Thyroid gland (tissue), 4 donors: Measurements from ENCODE around the gene PTPRE. TPM values are rescaled to one million over a fixed set of nuclear protein-coding genes. Genes with fewer than 3 reads are reported as not detected.

Source experiments
- DNase-seq, 2 donors: peaks; one replicate each; pipeline ENCODE4 v3.0.0-alpha.2; 2019
- H3K27ac ChIP-seq, 3 donors: fragments of 200-600 bp; sonication (generic); 1 replicate in 2 of 3; 2 replicates in 1 of 3; pipeline ENCODE4 v1.5.1; 2016 to 2019; ENCODE audit warnings: mild to moderate bottlenecking in 1 of 3, moderate library complexity in 1 of 3
- H3K27me3 ChIP-seq: fragments of 200-600 bp; sonication (generic); one replicate; pipeline ENCODE4 v1.5.1; 2019
- H3K36me3 ChIP-seq, 2 donors: fragments of 200-600 bp; sonication (generic); one replicate each; pipeline ENCODE4 v1.5.1; 2016 to 2019
- H3K4me1 ChIP-seq, 2 donors: fragments of 200-600 bp; sonication (generic); one replicate each; pipeline ENCODE4 v1.5.1; 2017 to 2019
- H3K4me3 ChIP-seq, 3 donors: fragments of 200-600 bp; sonication (generic); replicated peaks in 1 of 3; 1 replicate in 2 of 3; 2 replicates in 1 of 3; pipeline ENCODE4 v1.5.1; 2016; ENCODE audit warnings: mild to moderate bottlenecking in 1 of 3
- H3K9me3 ChIP-seq: fragments of 200-600 bp; sonication (generic); one replicate; pipeline ENCODE4 v1.5.1; 2017
- POLR2A ChIP-seq, 2 donors: fragments of 450-650 bp; IDR thresholded peaks; one replicate each; pipeline ENCODE4 v1.6.1; 2017; ENCODE audit warnings: antibody characterized with exemption in 2 of 2, mild to moderate bottlenecking in 2 of 2, moderate library complexity in 1 of 2
- WGBS, 2 donors: methylation state at CpG; one replicate each; pipeline ENCODE4 v1.1.5; 2017; 5-methylcytosine and 5-hydroxymethylcytosine counted together
- intact Hi-C: fragments of 100-400 bp; cut with DNase I; formaldehyde crosslinking; loops from one replicate; pipeline ENCODE4 v1.15.1; 2023
- total RNA-seq, 4 donors: library from RNA; depleted of rRNA; stranded (reverse); fragments of >200 nt; gene quantifications; one replicate each; pipeline ENCODE4 v1.2.3, GENCODE V29; 2016
- TF ChIP-seq, protein P1 (sequence below), 6 experiments: fragments of 200-600 bp in 3 of 6; fragments of 450-650 bp in 3 of 6; sonication (generic) in 3 of 6; IDR thresholded peaks; one replicate each; pipeline ENCODE4 v1.5.1; 2016 to 2019; ENCODE audit warnings: antibody characterized with exemption in 6 of 6, mild to moderate bottlenecking in 2 of 6, inconsistent platforms in 1 of 6, moderate library complexity in 1 of 6

Gene PTPRE
- total RNA-seq, 4 donors from 2014 or later: 16.8 to 25.0 (median 19.4) TPM

DNA sequence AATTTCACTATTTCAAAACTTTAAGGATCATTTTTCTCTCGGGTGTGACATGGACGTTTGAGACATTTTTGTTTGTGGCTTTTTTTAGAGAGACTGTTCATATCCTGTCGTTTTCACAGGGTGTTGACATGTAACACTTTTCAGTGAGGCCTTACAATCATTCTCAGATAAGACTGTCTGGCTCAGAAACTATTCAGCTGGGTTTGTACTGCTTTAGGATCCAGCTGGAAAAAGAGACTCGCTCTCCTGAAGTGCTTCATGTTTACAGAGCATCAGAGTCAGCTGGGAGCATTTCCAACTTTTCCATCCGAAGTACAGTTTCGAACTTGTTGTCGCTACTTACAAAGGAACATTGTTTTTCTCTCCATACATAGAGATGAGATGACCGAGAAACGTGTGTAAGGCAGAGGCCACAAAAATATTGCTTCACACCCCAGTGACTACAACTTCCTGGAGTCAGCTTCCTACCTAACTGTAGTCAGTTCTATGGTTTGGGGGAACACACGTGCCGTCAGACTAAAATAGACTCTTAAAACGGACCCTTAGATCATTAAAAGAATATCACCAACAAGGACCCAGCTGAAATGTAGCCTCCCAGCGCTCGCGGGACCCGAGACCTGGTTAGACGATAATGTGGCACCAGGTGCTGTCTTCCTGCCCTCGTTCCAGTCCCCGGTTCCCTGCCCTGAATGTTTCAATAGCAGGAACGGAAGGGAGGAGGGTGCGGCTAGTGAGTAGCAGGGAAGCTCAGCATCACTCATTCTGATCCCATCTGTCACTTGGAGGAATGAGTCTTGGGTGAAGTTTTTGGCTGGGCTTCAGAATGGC, 141.3 kb downstream of the PTPRE start:
- Histone ChIP-seq H3K4me1 (peaks cover 10 to 23% of the 10 kb centered on the region in 2 donors), H3K27ac (peak overlapping the region; percentile 34 to 70 (median 41)), H3K9me3 (no peaks in the 10 kb centered on the region), H3K36me3 (no peaks in the 10 kb centered on the region), H3K27me3 (no peaks in the 10 kb centered on the region), H3K4me3 (no peak overlapping the region)
- intact Hi-C loops: no loop called here
- 20 to 42% methylated on average over 21 of the region's 21 CpGs for WGBS, 2 donors
- no peak for TF ChIP-seq POLR2A (IDR thresholded peaks at IDR 0.05)
- TF ChIP-seq, protein P1, sequence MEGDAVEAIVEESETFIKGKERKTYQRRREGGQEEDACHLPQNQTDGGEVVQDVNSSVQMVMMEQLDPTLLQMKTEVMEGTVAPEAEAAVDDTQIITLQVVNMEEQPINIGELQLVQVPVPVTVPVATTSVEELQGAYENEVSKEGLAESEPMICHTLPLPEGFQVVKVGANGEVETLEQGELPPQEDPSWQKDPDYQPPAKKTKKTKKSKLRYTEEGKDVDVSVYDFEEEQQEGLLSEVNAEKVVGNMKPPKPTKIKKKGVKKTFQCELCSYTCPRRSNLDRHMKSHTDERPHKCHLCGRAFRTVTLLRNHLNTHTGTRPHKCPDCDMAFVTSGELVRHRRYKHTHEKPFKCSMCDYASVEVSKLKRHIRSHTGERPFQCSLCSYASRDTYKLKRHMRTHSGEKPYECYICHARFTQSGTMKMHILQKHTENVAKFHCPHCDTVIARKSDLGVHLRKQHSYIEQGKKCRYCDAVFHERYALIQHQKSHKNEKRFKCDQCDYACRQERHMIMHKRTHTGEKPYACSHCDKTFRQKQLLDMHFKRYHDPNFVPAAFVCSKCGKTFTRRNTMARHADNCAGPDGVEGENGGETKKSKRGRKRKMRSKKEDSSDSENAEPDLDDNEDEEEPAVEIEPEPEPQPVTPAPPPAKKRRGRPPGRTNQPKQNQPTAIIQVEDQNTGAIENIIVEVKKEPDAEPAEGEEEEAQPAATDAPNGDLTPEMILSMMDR (IDR thresholded peaks at IDR 0.05): no peak
- peak; percentile 32 to 35 for DNase-seq

GRCh38 chr10:128048819-128049210, 141.9 kb downstream of the PTPRE start:
- H3K4me1 ChIP-seq: peaks cover 10 to 23% of the 10 kb centered on the region in 2 donors
- no peaks in the 10 kb centered on the region for H3K27me3 ChIP-seq
- no peak for DNase-seq
- no peak overlapping the region for H3K27ac ChIP-seq
- 81 to 90% methylated on average over 6 of the region's 6 CpGs for WGBS, 2 donors
- no peaks in the 10 kb centered on the region for H3K36me3 ChIP-seq
- TF ChIP-seq, protein P1 (IDR thresholded peaks at IDR 0.05): no peak
- TF ChIP-seq POLR2A (IDR thresholded peaks at IDR 0.05): no peak
- no peaks in the 10 kb centered on the region for H3K9me3 ChIP-seq
- intact Hi-C loops: no loop called here
- no peak overlapping the region for H3K4me3 ChIP-seq

DNA sequence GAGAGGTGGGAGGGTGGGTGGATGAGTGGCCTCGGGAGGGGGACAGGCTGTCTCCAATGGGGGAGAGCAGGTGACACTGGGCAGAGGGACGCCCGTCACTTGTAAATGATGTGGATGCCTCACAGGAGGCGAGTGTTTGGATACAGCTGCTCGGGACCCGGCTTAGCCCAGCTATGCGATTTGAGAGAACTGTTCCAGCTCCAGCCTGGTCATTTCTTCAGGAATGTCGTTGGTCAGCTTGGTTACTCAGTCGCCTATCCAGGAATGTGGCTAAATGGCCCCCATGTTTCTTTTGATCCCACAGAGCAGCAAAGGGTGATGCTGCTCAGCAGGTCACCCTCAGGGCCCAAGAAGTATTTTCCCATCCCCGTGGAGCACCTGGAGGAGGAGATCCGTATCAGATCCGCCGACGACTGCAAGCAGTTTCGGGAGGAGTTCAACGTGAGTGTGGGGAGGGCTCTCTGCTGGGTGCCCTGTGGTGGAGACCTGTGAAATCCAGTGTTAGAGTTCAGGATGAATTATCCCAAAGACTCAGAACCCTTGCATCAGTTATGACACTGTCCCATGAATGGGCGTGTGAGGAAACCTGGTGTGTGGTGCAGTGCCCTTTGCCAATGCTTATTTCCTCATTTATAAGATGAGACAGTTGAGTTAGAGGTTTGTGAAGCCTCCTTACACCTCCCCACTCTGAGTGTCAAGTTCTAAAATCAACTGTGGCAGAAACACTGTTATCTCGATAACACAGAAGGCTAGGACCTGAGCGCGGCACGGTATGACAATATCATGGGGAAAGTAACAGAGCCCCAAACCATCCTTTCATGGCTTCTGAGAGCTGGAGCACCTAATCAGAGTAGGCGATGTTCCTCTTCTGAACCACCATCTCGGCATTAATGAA, 142.6 kb downstream of the PTPRE start:
- H3K4me1 ChIP-seq: peaks cover 10 to 23% of the 10 kb centered on the region in 2 donors
- H3K27me3 ChIP-seq: no peaks in the 10 kb centered on the region
- 88 to 93% methylated on average over 23 of the region's 23 CpGs for WGBS, 2 donors
- H3K27ac ChIP-seq: no peak overlapping the region
- no peak for TF ChIP-seq POLR2A (IDR thresholded peaks at IDR 0.05)
- TF ChIP-seq, protein P1 (IDR thresholded peaks at IDR 0.05): no peak
- no peaks in the 10 kb centered on the region for H3K36me3 ChIP-seq
- DNase-seq: no peak
- H3K4me3 ChIP-seq: no peak overlapping the region
- intact Hi-C loops: no loop called here
- H3K9me3 ChIP-seq: no peaks in the 10 kb centered on the region

GRCh38 chr10:128050121-128050516, 143.2 kb downstream of the PTPRE start:
- no peak overlapping the region for H3K27ac ChIP-seq
- no peaks in the 10 kb centered on the region for H3K27me3 ChIP-seq
- TF ChIP-seq POLR2A (IDR thresholded peaks at IDR 0.05): no peak
- TF ChIP-seq, protein P1 (IDR thresholded peaks at IDR 0.05): no peak
- no peak overlapping the region for H3K4me3 ChIP-seq
- intact Hi-C loops: no loop called here
- peaks cover 10 to 23% of the 10 kb centered on the region in 2 donors for H3K4me1 ChIP-seq
- 55 to 100% methylated on average over 1 of the region's 1 CpG for WGBS, 2 donors
- no peaks in the 10 kb centered on the region for H3K9me3 ChIP-seq
- no peaks in the 10 kb centered on the region for H3K36me3 ChIP-seq
- DNase-seq: no peak
